ENCODE results near the gene IL1RL2. TPM values are rescaled to one million over a fixed set of nuclear protein-coding genes. Genes with fewer than 3 reads are reported as not detected.

IL1RL2 gene
- total and polyA plus RNA-seq, 2 experiments from 2014 or later, result 2.0 to 2.3 TPM

GRCh38 chr2:102172745-102173144 lies 14.1 kb upstream of the IL1RL2 start:
- H3K4me2 ChIP-seq (ENCODE audit: unreplicated experiment), result no peak overlapping the region
- H3K9me3 ChIP-seq (ENCODE audit: low read depth), result no peaks in the 10 kb centered on the region
- H3K4me3 ChIP-seq, result no peak overlapping the region
- H3K9me2 ChIP-seq (ENCODE audit: insufficient read depth), result no peaks in the 10 kb centered on the region
- peaks cover 41% of the 10 kb centered on the region for H3K79me2 ChIP-seq (ENCODE audit: insufficient read depth)
- H3K27ac ChIP-seq, result no peak overlapping the region
- peaks cover 44% of the 10 kb centered on the region for H3F3A ChIP-seq (ENCODE audit: insufficient read depth)
- TF ChIP-seq EZH2 (IDR thresholded peaks at IDR 0.05; ENCODE audit: insufficient read depth, poor library complexity, severe bottlenecking) (no peak), EZH2phosphoT487 (IDR thresholded peaks at IDR 0.05; ENCODE audit: insufficient read depth, low read depth) (no peak)
- H4K20me1 ChIP-seq (ENCODE audit: insufficient read depth), result no peaks in the 10 kb centered on the region
- WGBS, 2 experiments (ENCODE audit: low coverage in 1 of 2, low lambda C conversion rate in 2 of 2, missing lambda C conversion rate in 2 of 2), result 96 to 98% methylated on average over 3 of the region's 3 CpGs
- H3K27me3 ChIP-seq (replicated peaks; ENCODE audit: insufficient read depth), result no peaks in the 10 kb centered on the region
- H3K9ac ChIP-seq, result no peak overlapping the region
- no peak overlapping the region for H2AFZ ChIP-seq
- DNase-seq, result no peak
- H3K4me1 ChIP-seq (ENCODE audit: insufficient read depth), result no peaks in the 10 kb centered on the region
- peaks cover 98% of the 10 kb centered on the region for H3K36me3 ChIP-seq (ENCODE audit: low read depth)
- in situ Hi-C loops (cut with MboI), result no loop called here

GRCh38 chr2:102176172-102176571 lies 10.7 kb upstream of the IL1RL2 start:
- Histone ChIP-seq H2AFZ (no peak overlapping the region), H3K27me3 (replicated peaks; ENCODE audit: insufficient read depth) (no peaks in the 10 kb centered on the region), H3K9ac (no peak overlapping the region), H3K36me3 (ENCODE audit: low read depth) (peaks cover 84% of the 10 kb centered on the region), H3K4me1 (ENCODE audit: insufficient read depth) (0 out of 2 replicates have a peak, but pooled peaks cover 8% of the 10 kb centered on the region), H4K20me1 (ENCODE audit: insufficient read depth) (no peaks in the 10 kb centered on the region), H3K4me2 (ENCODE audit: unreplicated experiment) (no peak overlapping the region), H3K79me2 (ENCODE audit: insufficient read depth) (peaks cover 12% of the 10 kb centered on the region; the same call in 1 of the 2 replicates), H3F3A (ENCODE audit: insufficient read depth) (peaks cover 58% of the 10 kb centered on the region), H3K27ac (no peak overlapping the region), H3K9me2 (ENCODE audit: insufficient read depth) (no peaks in the 10 kb centered on the region), H3K9me3 (ENCODE audit: low read depth) (no peaks in the 10 kb centered on the region), H3K4me3 (no peak overlapping the region)
- no peak for DNase-seq
- in situ Hi-C loops (cut with MboI), result no loop called here
- 97 to 98% methylated on average over 3 of the region's 3 CpGs for WGBS, 2 experiments (ENCODE audit: low coverage in 1 of 2, low lambda C conversion rate in 2 of 2, missing lambda C conversion rate in 2 of 2)
- TF ChIP-seq EZH2phosphoT487 (IDR thresholded peaks at IDR 0.05; ENCODE audit: insufficient read depth, low read depth) (no peak), EZH2 (IDR thresholded peaks at IDR 0.05; ENCODE audit: insufficient read depth, poor library complexity, severe bottlenecking) (no peak)

GRCh38 chr2:102177814-102178478 lies 8.9 kb upstream of the IL1RL2 start:
- Histone ChIP-seq H4K20me1 (ENCODE audit: insufficient read depth) (no peaks in the 10 kb centered on the region), H3K4me3 (no peak overlapping the region), H3K9ac (no peak overlapping the region), H3K9me3 (ENCODE audit: low read depth) (no peaks in the 10 kb centered on the region), H2AFZ (no peak overlapping the region), H3K9me2 (ENCODE audit: insufficient read depth) (no peaks in the 10 kb centered on the region), H3K4me2 (ENCODE audit: unreplicated experiment) (no peak overlapping the region), H3K4me1 (ENCODE audit: insufficient read depth) (0 out of 2 replicates have a peak, but pooled peaks cover 8% of the 10 kb centered on the region), H3K27ac (no peak overlapping the region), H3K36me3 (ENCODE audit: low read depth) (peaks cover 66% of the 10 kb centered on the region), H3K79me2 (ENCODE audit: insufficient read depth) (peaks cover 8% of the 10 kb centered on the region; the same call in 1 of the 2 replicates), H3K27me3 (replicated peaks; ENCODE audit: insufficient read depth) (no peaks in the 10 kb centered on the region), H3F3A (ENCODE audit: insufficient read depth) (peaks cover 66% of the 10 kb centered on the region)
- in situ Hi-C loops (cut with MboI), result no loop called here
- 76 to 83% methylated on average over 7 of the region's 7 CpGs for WGBS, 2 experiments (ENCODE audit: low coverage in 1 of 2, low lambda C conversion rate in 2 of 2, missing lambda C conversion rate in 2 of 2)
- DNase-seq, result no peak
- no peak for TF ChIP-seq EZH2phosphoT487 (IDR thresholded peaks at IDR 0.05; ENCODE audit: insufficient read depth, low read depth)
- no peak for TF ChIP-seq EZH2 (IDR thresholded peaks at IDR 0.05; ENCODE audit: insufficient read depth, poor library complexity, severe bottlenecking)

GRCh38 chr2:102179061-102179460 lies 7.8 kb upstream of the IL1RL2 start:
- Histone ChIP-seq H3K9me3 (ENCODE audit: low read depth) (no peaks in the 10 kb centered on the region), H3K9ac (no peak overlapping the region), H3K4me1 (ENCODE audit: insufficient read depth) (peaks cover 10% of the 10 kb centered on the region; the same call in 1 of the 2 replicates), H4K20me1 (ENCODE audit: insufficient read depth) (no peaks in the 10 kb centered on the region), H3K79me2 (ENCODE audit: insufficient read depth) (peaks cover 1% of the 10 kb centered on the region; the same call in 1 of the 2 replicates), H3K36me3 (ENCODE audit: low read depth) (peaks cover 55% of the 10 kb centered on the region), H3K4me3 (no peak overlapping the region), H3K27me3 (replicated peaks; ENCODE audit: insufficient read depth) (no peaks in the 10 kb centered on the region), H3K4me2 (ENCODE audit: unreplicated experiment) (no peak overlapping the region), H3F3A (ENCODE audit: insufficient read depth) (peaks cover 66% of the 10 kb centered on the region), H2AFZ (no peak overlapping the region), H3K27ac (no peak overlapping the region), H3K9me2 (ENCODE audit: insufficient read depth) (no peaks in the 10 kb centered on the region)
- in situ Hi-C loops (cut with MboI), result no loop called here
- WGBS, 2 experiments (ENCODE audit: low coverage in 1 of 2, low lambda C conversion rate in 2 of 2, missing lambda C conversion rate in 2 of 2), result 30 to 41% methylated on average over 3 of the region's 3 CpGs
- no peak for TF ChIP-seq EZH2phosphoT487 (IDR thresholded peaks at IDR 0.05; ENCODE audit: insufficient read depth, low read depth)
- TF ChIP-seq EZH2 (IDR thresholded peaks at IDR 0.05; ENCODE audit: insufficient read depth, poor library complexity, severe bottlenecking), result no peak
- DNase-seq, result no peak

Data from GM23248 (cell line).